ENCODE data around the gene SUPT16H. TPM values are rescaled to one million over a fixed set of nuclear protein-coding genes. Genes with fewer than 3 reads are reported as not detected.
"Not testable (repeated sequence)": the region's sequence is repeated elsewhere in the genome, so short reads cannot be mapped to it uniquely, and the experiment has no call there.

SUPT16H gene
- total and polyA plus RNA-seq, 9 donors, result 61.2 to 93.1 (median 76.0) TPM

GRCh38 chr14:21308479-21309237 lies 75.2 kb downstream of the SUPT16H start:
- DNase-seq, result peak; percentile 76
- peak overlapping the region; percentile 28 for H3K4me3 ChIP-seq (ENCODE audit: low read length)
- H3K36me3 ChIP-seq (ENCODE audit: control insufficient read depth, insufficient read depth, low read length), result no peaks in the 10 kb centered on the region
- WGBS (ENCODE audit: insufficient coverage), result 2% methylated on average over 11 of the region's 16 CpGs
- H3K27ac ChIP-seq (ENCODE audit: low read length), result peak overlapping the region; percentile 45
- no peaks in the 10 kb centered on the region for H3K9me3 ChIP-seq (replicated peaks; ENCODE audit: control insufficient read depth, low read depth, low read length)
- peaks cover 3% of the 10 kb centered on the region for H3K4me1 ChIP-seq (ENCODE audit: control insufficient read depth, insufficient read depth, low read length)
- H3K27me3 ChIP-seq (ENCODE audit: control insufficient read depth, insufficient read depth, low read length), result peaks cover 2% of the 10 kb centered on the region

DNA sequence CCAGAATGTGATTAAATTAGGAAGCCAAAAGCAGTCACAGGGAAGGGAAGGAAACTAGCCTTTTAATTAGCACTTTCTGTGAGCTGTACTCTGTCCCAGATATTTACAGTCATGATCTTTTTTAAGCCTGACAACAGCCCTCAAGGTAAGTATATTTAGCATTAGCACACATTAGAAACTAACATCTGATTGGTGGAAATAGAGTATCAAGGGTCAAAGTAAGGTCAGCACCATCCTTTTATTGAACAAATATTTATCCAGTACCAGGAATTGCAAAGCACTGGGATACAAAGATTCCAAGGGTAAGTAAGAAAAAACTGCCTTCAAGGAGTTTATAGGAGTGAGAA lies 75.7 kb downstream of the SUPT16H start:
- peak; percentile 6 for DNase-seq
- H3K27me3 ChIP-seq (ENCODE audit: control insufficient read depth, insufficient read depth, low read length), result peaks cover 2% of the 10 kb centered on the region
- H3K4me3 ChIP-seq (ENCODE audit: low read length), result no peak overlapping the region
- no peaks in the 10 kb centered on the region for H3K36me3 ChIP-seq (ENCODE audit: control insufficient read depth, insufficient read depth, low read length)
- peaks cover 3% of the 10 kb centered on the region for H3K4me1 ChIP-seq (ENCODE audit: control insufficient read depth, insufficient read depth, low read length)
- peak overlapping the region; percentile 45 for H3K27ac ChIP-seq (ENCODE audit: low read length)
- no peaks in the 10 kb centered on the region for H3K9me3 ChIP-seq (replicated peaks; ENCODE audit: control insufficient read depth, low read depth, low read length)

- DNase-seq, result no peak
- Histone ChIP-seq H3K4me3 (ENCODE audit: low read length) (no peak overlapping the region), H3K9me3 (replicated peaks; ENCODE audit: control insufficient read depth, low read depth, low read length) (no peaks in the 10 kb centered on the region), H3K36me3 (ENCODE audit: control insufficient read depth, insufficient read depth, low read length) (no peaks in the 10 kb centered on the region), H3K27ac (ENCODE audit: low read length) (peak overlapping the region; percentile 38), H3K4me1 (ENCODE audit: control insufficient read depth, insufficient read depth, low read length) (peaks cover 3% of the 10 kb centered on the region), H3K27me3 (ENCODE audit: control insufficient read depth, insufficient read depth, low read length) (peaks cover 2% of the 10 kb centered on the region)
- WGBS (ENCODE audit: insufficient coverage), result no CpG with 5 or more reads among the region's 3 CpGs
Observed at GRCh38 chr14:21307637-21308036, 76.2 kb downstream of the SUPT16H start.

GRCh38 chr14:21302836-21303140 lies 81.0 kb downstream of the SUPT16H start:
- peaks cover 15% of the 10 kb centered on the region for H3K27me3 ChIP-seq (ENCODE audit: control insufficient read depth, insufficient read depth, low read length)
- H3K36me3 ChIP-seq (ENCODE audit: control insufficient read depth, insufficient read depth, low read length); H3K4me3 ChIP-seq (ENCODE audit: low read length); H3K27ac ChIP-seq (ENCODE audit: low read length); H3K4me1 ChIP-seq (ENCODE audit: control insufficient read depth, insufficient read depth, low read length); H3K9me3 ChIP-seq (replicated peaks; ENCODE audit: control insufficient read depth, low read depth, low read length); DNase-seq: not testable (repeated sequence)
- 67% methylated on average over 1 of the region's 2 CpGs for WGBS (ENCODE audit: insufficient coverage)

DNA sequence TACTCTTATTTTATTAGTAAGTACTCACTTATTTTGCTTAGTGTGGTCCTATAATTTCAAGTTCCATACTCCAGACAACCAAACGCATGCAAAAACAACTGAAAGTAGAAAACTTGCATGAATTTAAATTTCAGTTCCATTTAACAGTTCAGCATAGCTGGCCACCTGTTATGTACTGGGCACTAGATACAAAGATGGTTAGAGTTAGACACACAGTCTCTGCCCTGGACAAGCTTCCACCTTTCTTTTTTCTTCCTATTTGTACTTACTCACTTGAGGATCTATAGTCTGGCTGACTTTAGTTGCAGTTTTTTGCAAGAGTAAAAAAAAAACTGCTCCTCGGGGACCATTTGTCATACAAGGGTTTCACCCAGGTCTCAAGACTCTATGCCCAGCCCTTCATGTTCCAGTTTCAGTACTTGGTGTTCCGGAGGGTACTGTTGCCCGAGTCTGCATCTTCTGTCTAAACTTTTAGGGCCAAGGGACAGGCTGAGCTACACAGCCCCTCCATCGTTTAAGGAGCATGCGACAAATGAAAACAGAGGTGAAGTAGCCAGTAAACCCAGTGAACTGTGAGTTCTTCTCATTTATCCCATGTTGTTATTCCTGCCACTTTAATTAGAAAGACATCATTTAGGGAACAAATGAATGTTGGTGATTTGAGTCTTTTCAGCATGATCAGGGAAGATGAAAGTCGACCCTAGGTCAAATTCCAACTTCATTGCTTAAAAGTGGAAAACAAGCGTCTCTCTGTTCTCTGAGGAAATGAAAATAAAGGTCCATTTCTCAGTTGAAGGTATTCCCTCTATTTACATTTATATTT lies 81.6 kb downstream of the SUPT16H start:
- Histone ChIP-seq H3K9me3 (replicated peaks; ENCODE audit: control insufficient read depth, low read depth, low read length) (no peaks in the 10 kb centered on the region), H3K4me3 (ENCODE audit: low read length) (no peak overlapping the region), H3K27ac (ENCODE audit: low read length) (no peak overlapping the region), H3K4me1 (ENCODE audit: control insufficient read depth, insufficient read depth, low read length) (no peaks in the 10 kb centered on the region), H3K27me3 (ENCODE audit: control insufficient read depth, insufficient read depth, low read length) (peaks cover 15% of the 10 kb centered on the region), H3K36me3 (ENCODE audit: control insufficient read depth, insufficient read depth, low read length) (no peaks in the 10 kb centered on the region)
- 68% methylated on average over 5 of the region's 8 CpGs for WGBS (ENCODE audit: insufficient coverage)
- DNase-seq, result no peak

Other genes starting within 250 kb of the SUPT16H start
- gene OR5AU1, start 228.0 kb downstream of the SUPT16H start, total RNA-seq, result not detected
- under 1 TPM in 6 of 8 donors, not detected in 2; 0.01 to 0.06 (median 0.03) TPM for gene OR5AU1, start 228.0 kb downstream of the SUPT16H start, polyA plus RNA-seq (ENCODE audit: insufficient read depth in 1 of 8, insufficient read length in 8 of 8, low replicate concordance in 1 of 8)
- gene HNRNPC, start 114.6 kb downstream of the SUPT16H start, total RNA-seq, result 425 TPM
- gene HNRNPC, start 114.6 kb downstream of the SUPT16H start, polyA plus RNA-seq (ENCODE audit: insufficient read depth in 1 of 8, insufficient read length in 8 of 8, low replicate concordance in 1 of 8), result 100 to 1,000 TPM; 429 to 593 (median 452) TPM
- gene RPGRIP1, start 103.9 kb downstream of the SUPT16H start, total RNA-seq, result 0.18 TPM
- 1 to 10 TPM in 2 of 8 donors, under 1 TPM in 6; 0.34 to 1.9 (median 0.53) TPM for gene RPGRIP1, start 103.9 kb downstream of the SUPT16H start, polyA plus RNA-seq (ENCODE audit: insufficient read depth in 1 of 8, insufficient read length in 8 of 8, low replicate concordance in 1 of 8)
- 46.8 TPM for gene CHD8, start 72.1 kb upstream of the SUPT16H start, total RNA-seq
- 10 to 100 TPM; 36.4 to 50.8 (median 42.6) TPM for gene CHD8, start 72.1 kb upstream of the SUPT16H start, polyA plus RNA-seq (ENCODE audit: insufficient read depth in 1 of 8, insufficient read length in 8 of 8, low replicate concordance in 1 of 8)
- 20.0 TPM for gene RAB2B, start 92.9 kb upstream of the SUPT16H start, total RNA-seq
- 10 to 100 TPM; 17.3 to 25.2 (median 21.6) TPM for gene RAB2B, start 92.9 kb upstream of the SUPT16H start, polyA plus RNA-seq (ENCODE audit: insufficient read depth in 1 of 8, insufficient read length in 8 of 8, low replicate concordance in 1 of 8)
- gene TOX4, start 93.2 kb upstream of the SUPT16H start, total RNA-seq, result 24.7 TPM
- gene TOX4, start 93.2 kb upstream of the SUPT16H start, polyA plus RNA-seq (ENCODE audit: insufficient read depth in 1 of 8, insufficient read length in 8 of 8, low replicate concordance in 1 of 8), result 10 to 100 TPM; 37.1 to 46.3 (median 40.4) TPM
- 56.3 TPM for gene METTL3, start 127.3 kb upstream of the SUPT16H start, total RNA-seq
- 10 to 100 TPM; 40.4 to 56.6 (median 45.5) TPM for gene METTL3, start 127.3 kb upstream of the SUPT16H start, polyA plus RNA-seq (ENCODE audit: insufficient read depth in 1 of 8, insufficient read length in 8 of 8, low replicate concordance in 1 of 8)
- 7.1 TPM for gene SALL2, start 142.3 kb upstream of the SUPT16H start, total RNA-seq
- 10 to 100 TPM; 10.4 to 21.6 (median 15.2) TPM for gene SALL2, start 142.3 kb upstream of the SUPT16H start, polyA plus RNA-seq (ENCODE audit: insufficient read depth in 1 of 8, insufficient read length in 8 of 8, low replicate concordance in 1 of 8)
- gene OR10G3, start 196.1 kb upstream of the SUPT16H start, total RNA-seq, result not detected
- under 1 TPM in 1 of 8 donors, not detected in 7; 0.13 TPM for gene OR10G3, start 196.1 kb upstream of the SUPT16H start, polyA plus RNA-seq (ENCODE audit: insufficient read depth in 1 of 8, insufficient read length in 8 of 8, low replicate concordance in 1 of 8)

All from muscle of leg (tissue), 11 donors.